CD14-positive monocyte (primary cell): ENCODE data around the gene FCRL6. TPM values are rescaled to one million over a fixed set of nuclear protein-coding genes. Genes with fewer than 3 reads are reported as not detected.

Source experiments
- DNase-seq, 3 donors: peaks; one replicate each; pipeline ENCODE4 v3.0.0-alpha.2; 2011 to 2022
- H2AFZ ChIP-seq: 2 replicates; pipeline ENCODE4 v1.6.0; 2012; ENCODE audit warnings: mild to moderate bottlenecking, low read depth, low read length, inconsistent platforms; ENCODE audit not compliant: insufficient read depth, poor library complexity, severe bottlenecking
- H3K27ac ChIP-seq, 2 donors: 1 replicate in 1 of 2; 2 replicates in 1 of 2; pipeline ENCODE4 v1.5.1; 2012 to 2013; ENCODE audit warnings: low read length in 2 of 2, control low read depth in 1 of 2, inconsistent platforms in 1 of 2, low read depth in 1 of 2, mild to moderate bottlenecking in 1 of 2
- H3K27me3 ChIP-seq, 2 donors: one replicate each; pipeline versions ENCODE4 v1.6.0 to v1.6.1; 2011 to 2013; ENCODE audit warnings: low read length in 2 of 2; ENCODE audit not compliant: control insufficient read depth in 2 of 2, insufficient read depth in 2 of 2
- H3K36me3 ChIP-seq, 2 donors: replicated peaks in 1 of 2; 1 replicate in 1 of 2; 2 replicates in 1 of 2; pipeline versions ENCODE4 v1.5.1 to v1.6.1; 2012 to 2013; ENCODE audit warnings: low read length in 2 of 2, control low read depth in 1 of 2, inconsistent platforms in 1 of 2, mild to moderate bottlenecking in 1 of 2; ENCODE audit not compliant: insufficient read depth in 2 of 2, control insufficient read depth in 1 of 2
- H3K4me1 ChIP-seq, 2 donors: 1 replicate in 1 of 2; 2 replicates in 1 of 2; pipeline versions ENCODE4 v1.5.1 to v1.6.1; 2012 to 2013; ENCODE audit warnings: low read length in 2 of 2, control low read depth in 1 of 2, inconsistent platforms in 1 of 2, mild to moderate bottlenecking in 1 of 2, moderate library complexity in 1 of 2; ENCODE audit not compliant: insufficient read depth in 2 of 2, control insufficient read depth in 1 of 2
- H3K4me2 ChIP-seq: replicated peaks from 2 replicates; pipeline ENCODE3; 2012; ENCODE audit warnings: low read length, moderate library complexity, mild to moderate bottlenecking; ENCODE audit not compliant: poor library complexity, severe bottlenecking; ENCODE audit errors: extremely low read depth
- H3K4me3 ChIP-seq, 3 experiments: fragments of 200-600 bp in 1 of 3; sonication (generic) in 1 of 3; replicated peaks in 1 of 3; 1 replicate in 2 of 3; 2 replicates in 1 of 3; pipeline ENCODE4 v1.5.1; 2011 to 2013; ENCODE audit warnings: low read length in 3 of 3, mild to moderate bottlenecking in 3 of 3, control low read depth in 2 of 3, low read depth in 2 of 3, inconsistent platforms in 1 of 3, moderate library complexity in 1 of 3
- H3K79me2 ChIP-seq: 2 replicates; pipeline ENCODE4 v1.6.0; 2012; ENCODE audit warnings: mild to moderate bottlenecking, control low read depth, inconsistent platforms, low read length, moderate library complexity; ENCODE audit not compliant: insufficient read depth
- H3K9ac ChIP-seq: 2 replicates; pipeline ENCODE4 v1.6.0; 2017; ENCODE audit warnings: low read length, mild to moderate bottlenecking; ENCODE audit not compliant: insufficient read depth, poor library complexity, severe bottlenecking
- H3K9me3 ChIP-seq, 2 donors: replicated peaks in 1 of 2; 1 replicate in 1 of 2; 2 replicates in 1 of 2; pipeline versions ENCODE4 v1.5.1 to v1.6.1; 2012 to 2013; ENCODE audit warnings: low read length in 2 of 2, control low read depth in 1 of 2; ENCODE audit not compliant: control insufficient read depth in 1 of 2, insufficient read depth in 1 of 2
- H4K20me1 ChIP-seq: 2 replicates; pipeline ENCODE4 v1.6.0; 2012; ENCODE audit warnings: mild to moderate bottlenecking, low read length, control low read depth, moderate library complexity; ENCODE audit not compliant: insufficient read depth
- H3K27ac Mint-ChIP-seq, 7 donors: one replicate each; pipeline ENCODE4 v1.8.0; 2020; ENCODE audit warnings: mild to moderate bottlenecking in 7 of 7, mixed read lengths in 7 of 7, moderate library complexity in 6 of 7, inconsistent platforms in 2 of 7
- H3K27me3 Mint-ChIP-seq, 3 donors: one replicate each; pipeline ENCODE4 v1.8.0; 2021 to 2022; ENCODE audit warnings: low read depth in 3 of 3, mild to moderate bottlenecking in 3 of 3, mixed read lengths in 3 of 3, moderate library complexity in 3 of 3, inconsistent platforms in 1 of 3
- H3K36me3 Mint-ChIP-seq, 2 donors: one replicate each; pipeline ENCODE4 v1.8.0; 2020; ENCODE audit warnings: mixed read lengths in 2 of 2, inconsistent platforms in 1 of 2, mild to moderate bottlenecking in 1 of 2
- H3K4me1 Mint-ChIP-seq: one replicate; pipeline ENCODE4 v1.8.0; 2020; ENCODE audit warnings: mild to moderate bottlenecking, mixed read lengths
- H3K4me3 Mint-ChIP-seq, 2 donors: one replicate each; pipeline ENCODE4 v1.8.0; 2020; ENCODE audit warnings: mild to moderate bottlenecking in 2 of 2, mixed read lengths in 2 of 2, moderate library complexity in 1 of 2
- H3K9me3 Mint-ChIP-seq, 7 donors: one replicate each; pipeline ENCODE4 v1.8.0; 2020 to 2022; ENCODE audit warnings: mixed read lengths in 7 of 7, mild to moderate bottlenecking in 6 of 7, moderate library complexity in 6 of 7, inconsistent platforms in 2 of 7
- CTCF ChIP-seq: fragments of 200-600 bp; IDR thresholded peaks from one replicate; pipeline ENCODE4 v1.8.0; 2022; ENCODE audit warnings: antibody characterized with exemption, mild to moderate bottlenecking
- WGBS: methylation state at CpG from one replicate; pipeline ENCODE4 v1.1.5; 2013; ENCODE audit warnings: missing lambda C conversion rate; ENCODE audit not compliant: insufficient coverage; 5-methylcytosine and 5-hydroxymethylcytosine counted together
- intact Hi-C, 2 donors: fragments of 100-400 bp; cut with micrococcal nuclease; formaldehyde crosslinking; loops; one replicate each; pipeline versions ENCODE4 v1.15.0 to v1.15.1; 2023
- polyA plus RNA-seq, 3 donors: library from polyadenylated mRNA; depleted of rRNA in 1 of 3; unstranded in 2 of 3; stranded (reverse) in 1 of 3; fragments of 300-500 nt in 2 of 3; fragments of >200 nt in 1 of 3; fragmentation: Illumina TruSeq in 2 of 3; gene quantifications; 1 replicate in 2 of 3; 2 replicates in 1 of 3; pipeline ENCODE4 v1.2.3, GENCODE V29; 2012 to 2021

The FCRL6 gene
- polyA plus RNA-seq, 3 donors: 0.15 to 0.36 (median 0.17) TPM

DNA sequence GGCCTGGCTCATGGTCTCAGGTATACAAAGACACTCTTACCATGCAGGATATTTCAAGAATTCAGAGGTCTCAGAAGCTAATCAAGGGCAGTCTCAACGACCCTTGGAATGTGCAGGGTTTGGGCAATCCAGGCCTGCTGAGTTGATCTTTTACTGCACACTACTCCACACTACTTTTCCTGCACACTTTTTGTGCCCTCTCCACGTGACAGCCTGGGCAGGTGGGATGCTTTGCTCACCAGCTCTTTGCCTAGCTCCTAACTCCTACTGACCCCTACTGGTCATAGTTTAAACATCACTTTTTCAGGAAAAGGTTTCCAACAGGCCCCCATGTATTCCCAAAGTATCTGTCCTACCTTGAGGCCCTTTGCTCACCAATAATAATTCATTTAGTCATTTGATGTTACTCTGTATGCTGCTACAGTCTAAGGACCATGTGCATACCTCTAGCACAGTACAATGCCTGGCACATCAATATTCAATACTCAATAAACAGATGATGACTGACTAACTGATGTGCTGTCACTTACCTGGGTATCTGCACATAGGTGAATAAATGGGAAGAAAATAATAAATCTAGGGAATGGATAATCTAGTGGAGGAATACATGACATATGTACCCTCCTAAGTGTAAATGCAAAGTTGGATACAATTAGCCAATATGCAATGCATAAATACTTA lies 11.8 kb upstream of the FCRL6 start:
- Histone ChIP-seq H3K27me3 (peaks cover 0 to 8% of the 10 kb centered on the region in 2 donors), H2AFZ (no peak overlapping the region), H3K4me1 (no peaks in the 10 kb centered on the region), H3K4me3 (no peak overlapping the region), H3K79me2 (no peaks in the 10 kb centered on the region), H3K27ac (no peak overlapping the region), H3K9me3 (no peaks in the 10 kb centered on the region), H3K9ac (no peak overlapping the region), H3K4me2 (no peak overlapping the region), H3K36me3 (no peaks in the 10 kb centered on the region), H4K20me1 (no peaks in the 10 kb centered on the region)
- H3K27ac Mint-ChIP-seq: no peak overlapping the region
- intact Hi-C loops: no loop called here
- peaks cover 0 to 10% (median 5%) of the 10 kb centered on the region in 3 donors for H3K27me3 Mint-ChIP-seq
- DNase-seq: peak in 2 of 3 donors; percentile 22 to 24
- no peaks in the 10 kb centered on the region for H3K4me1 Mint-ChIP-seq
- no peaks in the 10 kb centered on the region for H3K36me3 Mint-ChIP-seq
- WGBS: 47% methylated on average over 2 of the region's 2 CpGs
- no peak overlapping the region for H3K4me3 Mint-ChIP-seq
- H3K9me3 Mint-ChIP-seq: no peaks in the 10 kb centered on the region
- peak; percentile 84 for TF ChIP-seq CTCF

DNA sequence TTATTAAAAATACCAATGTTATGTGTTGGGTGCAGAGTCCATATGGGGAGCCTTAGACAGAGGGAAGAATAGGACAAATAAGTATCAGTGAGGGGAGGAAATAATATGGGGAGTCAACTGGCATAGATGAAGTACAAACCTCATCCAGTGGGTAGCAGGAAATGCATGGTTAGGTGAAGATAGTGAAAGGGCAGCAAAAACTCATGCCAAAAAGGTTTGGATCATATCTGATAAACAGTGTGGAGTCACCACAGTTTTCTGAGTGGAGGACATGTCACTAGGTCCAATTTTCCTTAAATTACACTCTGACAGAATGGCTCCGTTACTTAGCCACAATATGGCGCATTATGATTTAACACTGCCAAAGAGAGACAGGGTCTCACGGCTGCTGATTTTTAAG lies 11.1 kb upstream of the FCRL6 start:
- Mint-ChIP-seq H3K27ac (no peak overlapping the region), H3K4me1 (no peaks in the 10 kb centered on the region), H3K4me3 (no peak overlapping the region), H3K27me3 (peaks cover 0 to 10% (median 5%) of the 10 kb centered on the region in 3 donors), H3K9me3 (no peaks in the 10 kb centered on the region), H3K36me3 (no peaks in the 10 kb centered on the region)
- H3K36me3 ChIP-seq: no peaks in the 10 kb centered on the region
- H4K20me1 ChIP-seq: no peaks in the 10 kb centered on the region
- intact Hi-C loops: no loop called here
- DNase-seq: no peak
- H2AFZ ChIP-seq: no peak overlapping the region
- H3K4me3 ChIP-seq: no peak overlapping the region
- TF ChIP-seq CTCF: no peak
- H3K9ac ChIP-seq: no peak overlapping the region
- H3K79me2 ChIP-seq: no peaks in the 10 kb centered on the region
- H3K27ac ChIP-seq: no peak overlapping the region
- 50% methylated on average over 3 of the region's 3 CpGs for WGBS
- H3K4me1 ChIP-seq: no peaks in the 10 kb centered on the region
- H3K27me3 ChIP-seq: peaks cover 0 to 11% of the 10 kb centered on the region in 2 donors
- H3K9me3 ChIP-seq: no peaks in the 10 kb centered on the region
- no peak overlapping the region for H3K4me2 ChIP-seq
